ENCODE results near the gene NDUFAF8. TPM values are rescaled to one million over a fixed set of nuclear protein-coding genes. Genes with fewer than 3 reads are reported as not detected.

The NDUFAF8 gene
- total RNA-seq, 1 experiment from 2014 or later: 60.1 TPM

DNA sequence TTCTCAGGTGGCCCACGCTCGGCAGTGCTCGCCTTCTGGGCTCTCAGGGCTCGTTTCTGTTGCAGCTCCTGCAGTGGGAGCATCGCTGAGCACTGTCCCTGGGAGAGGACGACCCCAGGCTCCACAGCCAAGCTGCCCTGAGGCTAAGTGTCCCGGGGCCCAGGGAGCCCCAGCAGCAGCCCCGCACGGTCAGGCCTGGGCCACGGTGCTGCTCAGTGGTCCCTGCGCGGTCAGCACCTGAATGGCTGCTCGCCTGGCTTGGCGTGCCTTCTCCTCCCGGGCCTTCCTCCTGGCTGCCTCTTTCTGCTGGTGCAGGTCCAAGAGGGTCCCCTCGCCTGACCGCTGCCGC lies 39.7 kb upstream of the NDUFAF8 start:
- Histone ChIP-seq H4K5ac (ENCODE audit: insufficient read length, low read depth, low read length) (no peak overlapping the region), H3K9ac (ENCODE audit: extremely low read depth, insufficient read length, low read length) (no peak overlapping the region), H2BK20ac (ENCODE audit: low read depth, low read length, poor library complexity, severe bottlenecking) (no peak overlapping the region), H3K23ac (ENCODE audit: insufficient read length, low read depth, low read length) (no peak overlapping the region), H2BK5ac (ENCODE audit: insufficient read length, low read length) (no peak overlapping the region), H2BK15ac (ENCODE audit: low read depth, low read length) (no peak overlapping the region), H4K8ac (replicated peaks; ENCODE audit: insufficient read length, low read depth, low read length) (no peak overlapping the region), H3K79me2 (ENCODE audit: insufficient read depth, low read length) (no peaks in the 10 kb centered on the region), H2AFZ (ENCODE audit: low read length) (no peak overlapping the region), H3K4me1 (ENCODE audit: insufficient read depth, low read length) (no peaks in the 10 kb centered on the region), H2BK12ac (ENCODE audit: insufficient read length, low read depth, low read length) (no peak overlapping the region), H3K18ac (ENCODE audit: insufficient read length, low read depth, low read length) (no peak overlapping the region), H2AK5ac (ENCODE audit: insufficient read length, low read length) (no peak overlapping the region), H3T11ph (ENCODE audit: low read length) (no peak overlapping the region), H3K27ac (ENCODE audit: insufficient read length, low read depth, low read length) (no peak overlapping the region), H3K79me1 (ENCODE audit: insufficient read depth, low read depth, low read length, poor library complexity, severe bottlenecking) (no peaks in the 10 kb centered on the region), H3K23me2 (ENCODE audit: insufficient read length, low read depth, low read length, poor library complexity, severe bottlenecking) (no peaks in the 10 kb centered on the region), H3K56ac (ENCODE audit: insufficient read length, low read depth, low read length) (no peak overlapping the region), H3K4ac (ENCODE audit: low read depth, low read length) (no peak overlapping the region), H3K4me2 (ENCODE audit: insufficient read depth, insufficient read length, low read length) (no peak overlapping the region), H3K27me3 (ENCODE audit: insufficient read depth, low read length) (no peaks in the 10 kb centered on the region), H4K91ac (ENCODE audit: insufficient read length, low read depth, low read length) (no peak overlapping the region), H4K20me1 (ENCODE audit: control insufficient read depth, insufficient read depth, insufficient read length) (no peaks in the 10 kb centered on the region), H3K9me3 (ENCODE audit: control insufficient read depth, low read depth, low read length) (no peaks in the 10 kb centered on the region), H2BK120ac (ENCODE audit: low read depth, low read length, poor library complexity, severe bottlenecking) (no peak overlapping the region), H3K14ac (ENCODE audit: insufficient read depth, low read length) (no peak overlapping the region)
- H3K36me3 Mint-ChIP-seq (ENCODE audit: insufficient read depth in 1 of 3, low read depth in 3 of 3): peaks cover 0 to 23% (median 15%) of the 10 kb centered on the region in 3 experiments; a peak in 5 of 7 replicates
- H3K4me1 Mint-ChIP-seq: peaks cover 3% of the 10 kb centered on the region in 2 experiments; a peak in 2 of 4 replicates
- no peak for DNase-seq
- no CpG with 5 or more reads among the region's 18 CpGs for WGBS (ENCODE audit: extremely low coverage, insufficient read length, low lambda C conversion rate)
- no peaks in the 10 kb centered on the region for H3K9me3 Mint-ChIP-seq
- no peak for TF ChIP-seq CTCF (conservative IDR thresholded peaks at IDR 0.05)
- H3K27ac Mint-ChIP-seq: no peak overlapping the region
- H3K27me3 Mint-ChIP-seq (ENCODE audit: low read depth): no peaks in the 10 kb centered on the region
- H3K4me3 Mint-ChIP-seq: no peak overlapping the region
